HCT116 (cell line): ENCODE results near the gene PVR. TPM values are rescaled to one million over a fixed set of nuclear protein-coding genes. Genes with fewer than 3 reads are reported as not detected.

Experiments
- ATAC-seq: fragments of 200-7000 bp; cut with Tn5 transposase; 2 replicates; pipeline ENCODE4 v1.9.1; 2020; ENCODE audit warnings: mild to moderate bottlenecking, moderate library complexity
- BruUV-seq: library from RNA; stranded (reverse); fragments of 400-500 nt; replicated peaks from 2 replicates; lab custom pipeline; 2021; lab: Mats Ljungman, UMichigan
- CTCF ChIA-PET: fragments of 300-600 bp; sonication (Branson Sonifier 250); formaldehyde crosslinking; loops from one replicate; lab custom pipeline; 2021; ENCODE audit warnings: antibody characterized with exemption; lab: Charles Lee
- POLR2A ChIA-PET: fragments of 300-600, 350-600 bp; sonication (Branson Sonifier 250); formaldehyde crosslinking; loops from one replicate; lab custom pipeline; 2021; ENCODE audit warnings: antibody characterized with exemption; lab: Charles Lee
- RAD21 ChIA-PET, 2 experiments: fragments of 300-600 bp; sonication (Branson Sonifier 250); formaldehyde crosslinking; loops; one replicate each; lab custom pipeline; 2023; ENCODE audit warnings: low total read pairs in 2 of 2; ENCODE audit not compliant: uncharacterized antibody in 2 of 2, unreplicated experiment in 2 of 2, low non-redundant PET in 1 of 2; lab: Charles Lee
- DNase-seq: peaks from one replicate; pipeline ENCODE4 v3.0.0-alpha.2; 2010; ENCODE audit warnings: low read depth, low spot score
- H2AFZ ChIP-seq: fragments of 200-600 bp; shearing (Covaris generic), sonication (generic); 2 replicates; pipeline ENCODE4 v1.6.1; 2017; ENCODE audit warnings: low read depth, mixed run types, mixed read lengths, antibody characterized with exemption, low read length; ENCODE audit not compliant: poor library complexity, severe bottlenecking
- H3K27ac ChIP-seq: 2 replicates; pipeline ENCODE4 v1.5.1; 2012; ENCODE audit warnings: low read depth, low read length
- H3K27me3 ChIP-seq: fragments of 200-600 bp; sonication (generic); 2 replicates; pipeline ENCODE4 v1.6.1; 2016; ENCODE audit warnings: mixed run types, low read length, mixed read lengths; ENCODE audit not compliant: insufficient read depth
- H3K36me3 ChIP-seq, 2 experiments: fragments of 200-500 bp in 1 of 2; fragments of 200-600 bp in 1 of 2; sonication (Bioruptor generic) in 1 of 2; sonication (generic) in 1 of 2; 2 replicates each; pipeline versions ENCODE4 v1.5.1 to v1.6.1; 2014 to 2016; ENCODE audit warnings: low read length in 2 of 2, inconsistent platforms in 1 of 2, mixed read lengths in 1 of 2, mixed run types in 1 of 2; ENCODE audit not compliant: insufficient read depth in 2 of 2, control insufficient read depth in 1 of 2
- H3K4me1 ChIP-seq, 2 experiments: fragments of 200-600 bp in 1 of 2; sonication (generic) in 1 of 2; 2 replicates each; pipeline versions ENCODE4 v1.5.1 to v1.6.1; 2012 to 2017; ENCODE audit warnings: low read length in 2 of 2, inconsistent platforms in 1 of 2, mild to moderate bottlenecking in 1 of 2, mixed read lengths in 1 of 2, mixed run types in 1 of 2, moderate library complexity in 1 of 2; ENCODE audit not compliant: insufficient read depth in 2 of 2, control insufficient read depth in 1 of 2
- H3K4me2 ChIP-seq: fragments of 200-600 bp; sonication (generic); 2 replicates; pipeline ENCODE4 v1.6.1; 2017; ENCODE audit warnings: mixed run types, low read length, mixed read lengths
- H3K4me3 ChIP-seq, 2 experiments: fragments of 200-600 bp in 1 of 2; sonication (generic) in 1 of 2; replicated peaks in 1 of 2; 2 replicates each; pipeline ENCODE4 v1.5.1; 2011 to 2016; ENCODE audit warnings: low read length in 2 of 2, control low read depth in 1 of 2, low read depth in 1 of 2, mild to moderate bottlenecking in 1 of 2, mixed read lengths in 1 of 2, mixed run types in 1 of 2
- H3K79me2 ChIP-seq: fragments of 200-600 bp; sonication (generic); 2 replicates; pipeline ENCODE4 v1.6.1; 2017; ENCODE audit warnings: mild to moderate bottlenecking, mixed run types, low read length, moderate library complexity, mixed read lengths; ENCODE audit not compliant: insufficient read depth
- H3K9ac ChIP-seq: fragments of 200-600 bp; sonication (generic); 2 replicates; pipeline ENCODE4 v1.6.1; 2016; ENCODE audit warnings: low read length, mixed read lengths
- H3K9me2 ChIP-seq: fragments of 200-600 bp; sonication (generic), shearing (Covaris generic); 2 replicates; pipeline ENCODE4 v1.6.1; 2017; ENCODE audit warnings: mixed run types, mild to moderate bottlenecking, moderate library complexity; ENCODE audit not compliant: insufficient read depth
- H3K9me3 ChIP-seq, 2 experiments: fragments of 200-500 bp in 1 of 2; fragments of 200-600 bp in 1 of 2; sonication (Bioruptor generic) in 1 of 2; sonication (generic) in 1 of 2; 2 replicates each; pipeline ENCODE4 v1.6.1; 2014 to 2017; ENCODE audit warnings: low read length in 2 of 2, mixed read lengths in 2 of 2, inconsistent platforms in 1 of 2, low read depth in 1 of 2, mild to moderate bottlenecking in 1 of 2, mixed run types in 1 of 2, moderate library complexity in 1 of 2; ENCODE audit not compliant: control insufficient read depth in 1 of 2, insufficient read depth in 1 of 2
- H4K20me1 ChIP-seq: fragments of 200-600 bp; sonication (generic), shearing (Covaris generic); 2 replicates; pipeline ENCODE4 v1.6.1; 2017; ENCODE audit warnings: mixed run types, mild to moderate bottlenecking, moderate library complexity; ENCODE audit not compliant: insufficient read depth
- CTCF ChIP-seq, 3 experiments: fragments of 200-600 bp in 1 of 3; sonication (generic) in 1 of 3; IDR thresholded peaks in 2 of 3; conservative IDR thresholded peaks in 1 of 3; 2 replicates each; pipeline ENCODE4 v1.5.1; 2012 to 2017; ENCODE audit warnings: low read depth in 2 of 3, low read length in 2 of 3, antibody characterized with exemption in 1 of 3, borderline replicate concordance in 1 of 3, control low read depth in 1 of 3, mild to moderate bottlenecking in 1 of 3, mixed read lengths in 1 of 3, mixed run types in 1 of 3, moderate library complexity in 1 of 3; ENCODE audit not compliant: insufficient read depth in 1 of 3
- EGR1 ChIP-seq: IDR thresholded peaks from 2 replicates; pipeline ENCODE4 v1.6.1; 2012; ENCODE audit warnings: low read depth
- MAX ChIP-seq: IDR thresholded peaks from 2 replicates; pipeline ENCODE4 v1.6.1; 2012
- POLR2A ChIP-seq: IDR thresholded peaks from 2 replicates; pipeline ENCODE4 v1.7.0; 2011; ENCODE audit warnings: borderline replicate concordance; ENCODE audit not compliant: insufficient read depth, insufficient read length; ENCODE audit errors: extremely low read depth
- POLR2AphosphoS5 ChIP-seq: IDR thresholded peaks from 2 replicates; pipeline ENCODE4 v1.6.1; 2011; ENCODE audit warnings: mild to moderate bottlenecking, low read depth, low read length, moderate library complexity
- SP1 ChIP-seq: IDR thresholded peaks from 2 replicates; pipeline ENCODE4 v1.6.1; 2012; ENCODE audit warnings: low read depth
- SRF ChIP-seq: IDR thresholded peaks from 2 replicates; pipeline ENCODE4 v1.6.1; 2012; ENCODE audit warnings: low read depth
- YY1 ChIP-seq: IDR thresholded peaks from 2 replicates; pipeline ENCODE4 v1.6.1; 2011; ENCODE audit warnings: low read length, low read depth, moderate library complexity, mild to moderate bottlenecking; ENCODE audit not compliant: insufficient replicate concordance; ENCODE audit errors: extremely low read depth
- ZBTB33 ChIP-seq: IDR thresholded peaks from 2 replicates; pipeline ENCODE4 v1.6.1; 2011; ENCODE audit warnings: mild to moderate bottlenecking, low read length, moderate library complexity; ENCODE audit not compliant: insufficient replicate concordance; ENCODE audit errors: extremely low read depth
- ZNF274 ChIP-seq: fragments of 200-500 bp; sonication (Bioruptor generic); IDR thresholded peaks from 2 replicates; pipeline ENCODE4 v1.6.1; 2014; ENCODE audit warnings: mild to moderate bottlenecking, low read depth, low read length, inconsistent platforms
- intact Hi-C: fragments of 100-400 bp; cut with micrococcal nuclease; formaldehyde crosslinking; loops from 2 replicates; pipeline ENCODE4 v1.10.0; 2022
- total RNA-seq: library from RNA; stranded (reverse); gene quantifications from one replicate; pipeline ENCODE4 v1.2.1, GENCODE V29; 2021; ENCODE audit not compliant: unreplicated experiment

PVR gene
- total RNA-seq, 1 experiment from 2014 or later, result 62.0 TPM

- BruUV-seq, result no TSS peak
- no peaks in the 10 kb centered on the region for H3K36me3 ChIP-seq
- TF ChIP-seq EGR1 (no peak), SP1 (no peak)
- H3K79me2 ChIP-seq, result peaks cover 13% of the 10 kb centered on the region
- ATAC-seq (no peak), DNase-seq (no peak)
- H3K9ac ChIP-seq, result no peak overlapping the region
- peaks cover 4 to 30% of the 10 kb centered on the region in 2 experiments for H3K4me1 ChIP-seq
- no peaks in the 10 kb centered on the region for H3K9me3 ChIP-seq
- no peaks in the 10 kb centered on the region for H3K27me3 ChIP-seq
- H3K4me3 ChIP-seq, result no peak overlapping the region
- ChIA-PET CTCF (interaction anchor here (1.1 kb wide), 1 partner anchor 70 kb away, joined by 5 read pairs; no protein-coding TSS in a partner anchor), POLR2A (no interaction called here), RAD21 (no interaction called here)
- H4K20me1 ChIP-seq, result no peaks in the 10 kb centered on the region
- H3K9me2 ChIP-seq, result no peaks in the 10 kb centered on the region
- H2AFZ ChIP-seq, result no peak overlapping the region
- intact Hi-C loops, result loop anchor here (5.0 kb wide), 1 partner anchor 53 kb away; no protein-coding TSS in a partner anchor
- no peak overlapping the region for H3K27ac ChIP-seq
- H3K4me2 ChIP-seq, result no peak overlapping the region
These were observed 3.2 kb upstream of the PVR start for GRCh38 chr19:44640518-44640917.

- Histone ChIP-seq H3K79me2 (peaks cover 24% of the 10 kb centered on the region), H3K27ac (no peak overlapping the region), H4K20me1 (peaks cover 5% of the 10 kb centered on the region; the same call in 1 of the 2 replicates), H3K9ac (no peak overlapping the region), H3K4me3 (no peak overlapping the region), H3K36me3 (peaks cover 0 to 9% of the 10 kb centered on the region in 2 experiments; a peak in 2 of 4 replicates), H3K9me2 (no peaks in the 10 kb centered on the region), H3K27me3 (no peaks in the 10 kb centered on the region), H3K4me1 (peaks cover 4 to 26% of the 10 kb centered on the region in 2 experiments), H3K4me2 (no peak overlapping the region), H2AFZ (no peak overlapping the region), H3K9me3 (no peaks in the 10 kb centered on the region)
- no TSS peak for BruUV-seq
- ChIA-PET CTCF (no interaction called here), POLR2A (interaction anchor here (2.5 kb wide), 1 partner anchor 53 kb away, joined by 16 read pairs; no protein-coding TSS in a partner anchor), RAD21 (no interaction called here)
- TF ChIP-seq SRF (no peak), ZBTB33 (no peak), POLR2AphosphoS5 (no peak), POLR2A (no peak), EGR1 (no peak), YY1 (no peak), ZNF274 (no peak), MAX (no peak), CTCF (IDR thresholded peaks at IDR 0.05 in 2 of 3, conservative IDR thresholded peaks at IDR 0.05 in 1 of 3; ENCODE audit: borderline replicate concordance in 1 of 3, insufficient read depth in 1 of 3, low read depth in 2 of 3, low read length in 2 of 3) (no peak)
- intact Hi-C loops, result loop anchor here (5.0 kb wide), 1 partner anchor 54 kb away; no protein-coding TSS in a partner anchor
- no peak for ATAC-seq
- no peak for DNase-seq
These were observed 2.0 kb upstream of the PVR start for GRCh38 chr19:44641501-44642265.
